MG63 (cell line): Measurements from ENCODE around the gene NAALADL1. TPM values are rescaled to one million over a fixed set of nuclear protein-coding genes. Genes with fewer than 3 reads are reported as not detected.
"Not testable (repeated sequence)": the region's sequence is repeated elsewhere in the genome, so short reads cannot be mapped to it uniquely, and the experiment has no call there.

Source experiments
- DNase-seq: peaks from one replicate; pipeline ENCODE4 v3.0.0-alpha.2; 2020
- H3K27me3 ChIP-seq: fragments of 250-450 bp; sonication (Bioruptor Pico); 2 replicates; pipeline ENCODE4 v1.5.1; 2020; ENCODE audit warnings: mild to moderate bottlenecking, moderate library complexity
- H3K36me3 ChIP-seq: fragments of 250-450 bp; sonication (Bioruptor Pico); 2 replicates; pipeline ENCODE4 v1.5.1; 2020; ENCODE audit warnings: mild to moderate bottlenecking, moderate library complexity
- H3K4me3 ChIP-seq: fragments of 250-450 bp; sonication (Bioruptor Pico); 2 replicates; pipeline ENCODE4 v1.5.1; 2020; ENCODE audit warnings: mild to moderate bottlenecking, moderate library complexity
- H3K9me3 ChIP-seq: fragments of 250-450 bp; sonication (Bioruptor Pico); 2 replicates; pipeline ENCODE4 v1.5.1; 2020; ENCODE audit warnings: mild to moderate bottlenecking, moderate library complexity
- total RNA-seq: library from RNA; depleted of rRNA; stranded (reverse); fragments of >200 nt; shearing (Covaris generic); gene quantifications from 2 replicates; pipeline ENCODE4 v1.2.3, GENCODE V29; 2014; ENCODE audit warnings: low replicate concordance; rRNA removed

Gene NAALADL1
- total RNA-seq, 1 experiment from 2014 or later, result not detected

DNA sequence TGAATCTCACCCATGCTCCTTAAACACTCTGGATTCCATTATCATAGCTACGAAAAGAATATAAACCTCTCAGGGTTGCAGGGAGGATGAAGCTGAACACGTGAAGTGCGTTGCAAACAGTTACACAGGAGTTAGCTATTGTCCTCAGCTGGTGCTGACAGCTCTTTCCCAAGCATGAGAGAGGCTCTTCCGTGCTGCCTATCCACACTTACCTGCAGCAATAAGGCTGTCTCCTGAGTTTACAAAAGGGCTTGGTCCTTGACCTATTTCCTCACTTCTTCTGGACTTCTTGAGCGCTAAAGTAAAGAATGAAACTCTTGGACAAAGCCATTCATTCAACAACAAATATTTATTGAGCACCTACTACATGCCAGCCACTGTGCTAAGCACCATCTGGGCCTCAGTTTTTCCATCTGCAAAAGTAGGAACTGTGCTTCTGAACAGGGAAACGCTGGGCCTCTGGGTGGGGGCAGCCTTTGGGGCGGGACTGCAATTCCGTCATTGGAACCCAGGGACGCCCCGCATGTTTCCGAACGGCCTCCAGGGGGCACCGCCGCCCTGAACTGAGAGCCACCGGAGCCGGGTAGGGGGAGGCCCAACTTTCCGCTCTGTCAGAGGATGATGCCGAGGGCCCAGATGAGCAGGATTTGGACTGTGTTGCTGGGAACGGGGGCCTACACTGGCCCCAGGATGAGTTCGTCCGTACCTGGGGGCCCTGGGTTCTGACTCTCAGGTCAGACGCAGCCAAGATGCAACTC, 45.0 kb downstream of the NAALADL1 start:
- Histone ChIP-seq H3K27me3 (no peaks in the 10 kb centered on the region), H3K9me3 (no peaks in the 10 kb centered on the region), H3K36me3 (peaks cover 10% of the 10 kb centered on the region), H3K4me3 (peak overlapping the region; percentile 75)
- DNase-seq, result peak; percentile 91

DNA sequence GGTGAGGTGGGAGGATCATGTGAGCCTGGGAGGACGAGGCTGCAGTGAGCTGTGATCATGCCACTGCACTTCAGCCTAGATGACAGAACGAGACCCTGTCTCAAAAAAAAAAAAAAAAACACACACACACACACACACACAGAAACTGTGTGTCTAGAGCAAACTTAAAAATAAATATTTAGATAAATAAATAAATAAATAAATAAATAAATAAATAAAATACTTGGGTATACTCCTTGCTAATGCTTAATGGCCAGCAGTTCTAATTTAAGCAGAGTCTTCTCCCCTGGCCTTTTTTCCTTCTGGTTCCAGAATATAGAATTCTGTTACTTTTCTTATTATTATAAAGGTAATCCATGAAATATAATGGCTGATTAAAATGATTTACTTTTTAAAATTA, 49.5 kb downstream of the NAALADL1 start:
- H3K36me3 ChIP-seq, result no peaks in the 10 kb centered on the region
- no peaks in the 10 kb centered on the region for H3K9me3 ChIP-seq
- H3K4me3 ChIP-seq, result no peak overlapping the region
- H3K27me3 ChIP-seq, result no peaks in the 10 kb centered on the region
- no peak for DNase-seq

DNA sequence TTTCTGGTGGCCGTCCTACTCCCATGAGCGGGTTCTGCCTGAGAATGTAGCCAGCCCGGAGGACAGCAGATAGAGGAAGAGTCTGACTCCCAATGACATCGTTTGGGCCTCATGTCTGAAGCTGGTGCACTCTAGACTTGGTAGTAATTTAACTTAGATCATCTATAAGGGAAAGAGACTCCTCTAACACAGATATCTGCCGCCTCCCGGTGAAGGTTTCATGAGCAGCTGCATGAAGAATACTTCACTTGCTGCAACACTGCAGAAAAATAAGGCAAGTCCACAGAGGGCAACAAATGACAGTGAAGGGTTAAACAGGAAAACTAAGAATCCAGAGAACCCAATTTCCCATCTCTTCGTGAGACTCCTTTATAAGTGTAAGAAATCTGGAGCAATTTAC, 50.3 kb downstream of the NAALADL1 start:
- no peak overlapping the region for H3K4me3 ChIP-seq
- no peak for DNase-seq

GRCh38 chr11:65003968-65004367, 54.4 kb downstream of the NAALADL1 start:
- not testable (repeated sequence) for H3K4me3 ChIP-seq, H3K36me3 ChIP-seq, H3K27me3 ChIP-seq, DNase-seq, H3K9me3 ChIP-seq

More for the DNA sequence above, 50.3 kb downstream of the NAALADL1 start:
- no peaks in the 10 kb centered on the region for H3K27me3 ChIP-seq
- H3K9me3 ChIP-seq, result no peaks in the 10 kb centered on the region
- H3K36me3 ChIP-seq, result no peaks in the 10 kb centered on the region

GRCh38 chr11:65003282-65003681, 55.1 kb downstream of the NAALADL1 start:
- Histone ChIP-seq H3K27me3 (no peaks in the 10 kb centered on the region), H3K36me3 (no peaks in the 10 kb centered on the region), H3K4me3 (no peak overlapping the region), H3K9me3 (no peaks in the 10 kb centered on the region)
- no peak for DNase-seq

DNA sequence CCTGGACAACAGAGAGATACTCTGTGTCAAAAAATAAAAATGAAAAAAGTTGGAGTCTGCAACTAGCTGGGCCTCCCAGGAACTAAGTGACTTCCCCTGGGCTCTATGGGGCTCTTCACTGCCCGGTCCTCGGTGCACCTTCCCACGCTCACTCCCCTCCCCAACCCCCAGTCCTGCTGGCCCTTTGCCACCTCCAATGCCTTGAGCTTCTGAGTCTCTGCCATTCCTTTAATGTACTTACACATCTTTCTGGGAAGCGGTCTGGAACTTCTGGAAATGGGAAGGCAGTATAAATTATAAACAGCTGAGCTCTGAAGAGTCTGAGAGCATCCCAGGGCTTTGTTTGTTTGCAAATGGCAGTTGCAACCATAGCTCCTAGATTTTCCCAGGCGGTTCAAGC, 55.6 kb downstream of the NAALADL1 start:
- Histone ChIP-seq H3K27me3 (no peaks in the 10 kb centered on the region), H3K9me3 (no peaks in the 10 kb centered on the region), H3K36me3 (no peaks in the 10 kb centered on the region), H3K4me3 (no peak overlapping the region)
- no peak for DNase-seq

DNA sequence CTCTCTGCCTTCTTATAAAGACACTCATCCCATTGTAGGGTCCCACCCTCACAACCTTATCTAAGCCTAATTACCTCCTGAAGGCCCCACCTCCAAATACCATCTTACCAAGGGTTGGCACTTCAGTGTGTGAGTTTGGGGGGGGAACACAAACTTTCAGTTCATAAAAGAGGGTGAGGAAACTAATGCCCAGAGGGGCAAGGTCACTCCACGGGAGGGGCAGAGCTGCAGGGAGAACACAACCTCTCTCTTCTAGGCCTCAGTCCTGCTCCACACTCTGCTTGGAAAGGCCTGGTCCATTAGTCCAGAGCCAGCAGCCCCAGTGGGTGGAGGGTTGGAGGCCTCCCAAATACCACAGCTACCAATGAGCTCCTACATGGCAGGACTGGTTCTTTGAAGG, 58.9 kb downstream of the NAALADL1 start:
- H3K4me3 ChIP-seq, result no peak overlapping the region
- DNase-seq, result no peak
- no peaks in the 10 kb centered on the region for H3K36me3 ChIP-seq
- no peaks in the 10 kb centered on the region for H3K27me3 ChIP-seq
- no peaks in the 10 kb centered on the region for H3K9me3 ChIP-seq

DNA sequence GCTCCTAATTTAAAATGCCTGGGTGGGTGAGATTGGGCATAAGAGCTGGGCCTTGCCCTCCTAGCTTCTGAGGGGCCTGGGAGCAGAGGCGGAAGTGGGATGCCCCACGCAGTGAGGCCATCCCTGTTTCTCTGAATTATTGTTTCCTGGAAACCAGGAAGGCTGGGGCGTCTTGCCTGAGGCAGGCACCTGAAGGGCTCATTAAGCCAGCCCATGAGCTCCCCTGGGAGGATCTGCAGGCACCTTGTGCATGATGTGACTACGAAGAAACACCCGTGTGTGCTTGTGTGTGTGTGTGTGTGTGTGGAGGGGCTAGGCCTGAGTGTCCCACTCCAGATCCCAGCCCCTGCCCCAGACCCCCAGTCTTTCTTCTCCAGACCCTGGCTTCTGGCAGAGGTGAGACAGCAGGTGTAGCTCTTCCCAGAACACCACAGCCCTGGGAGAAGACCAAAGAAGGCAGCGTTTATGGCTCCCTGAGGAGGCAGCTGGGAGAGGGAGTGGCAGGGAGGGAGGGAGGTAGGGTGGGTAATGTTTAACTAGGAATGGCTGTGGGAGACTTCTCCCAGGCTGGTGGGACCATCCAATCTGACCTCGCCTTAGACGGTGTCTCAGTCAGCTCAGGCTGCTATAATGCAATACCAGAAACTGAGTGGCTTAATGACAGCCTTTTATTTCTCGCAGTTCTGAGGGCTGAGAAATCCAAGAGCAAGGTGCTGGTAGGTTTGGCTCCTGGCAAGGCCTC, 59.5 kb downstream of the NAALADL1 start:
- DNase-seq, result no peak
- H3K36me3 ChIP-seq, result no peaks in the 10 kb centered on the region
- no peaks in the 10 kb centered on the region for H3K9me3 ChIP-seq
- H3K27me3 ChIP-seq, result no peaks in the 10 kb centered on the region
- no peak overlapping the region for H3K4me3 ChIP-seq

GRCh38 chr11:64998141-64998540, 60.2 kb downstream of the NAALADL1 start:
- H3K27me3 ChIP-seq, result no peaks in the 10 kb centered on the region
- no peaks in the 10 kb centered on the region for H3K9me3 ChIP-seq
- H3K4me3 ChIP-seq, result no peak overlapping the region
- no peaks in the 10 kb centered on the region for H3K36me3 ChIP-seq
- DNase-seq, result no peak

DNA sequence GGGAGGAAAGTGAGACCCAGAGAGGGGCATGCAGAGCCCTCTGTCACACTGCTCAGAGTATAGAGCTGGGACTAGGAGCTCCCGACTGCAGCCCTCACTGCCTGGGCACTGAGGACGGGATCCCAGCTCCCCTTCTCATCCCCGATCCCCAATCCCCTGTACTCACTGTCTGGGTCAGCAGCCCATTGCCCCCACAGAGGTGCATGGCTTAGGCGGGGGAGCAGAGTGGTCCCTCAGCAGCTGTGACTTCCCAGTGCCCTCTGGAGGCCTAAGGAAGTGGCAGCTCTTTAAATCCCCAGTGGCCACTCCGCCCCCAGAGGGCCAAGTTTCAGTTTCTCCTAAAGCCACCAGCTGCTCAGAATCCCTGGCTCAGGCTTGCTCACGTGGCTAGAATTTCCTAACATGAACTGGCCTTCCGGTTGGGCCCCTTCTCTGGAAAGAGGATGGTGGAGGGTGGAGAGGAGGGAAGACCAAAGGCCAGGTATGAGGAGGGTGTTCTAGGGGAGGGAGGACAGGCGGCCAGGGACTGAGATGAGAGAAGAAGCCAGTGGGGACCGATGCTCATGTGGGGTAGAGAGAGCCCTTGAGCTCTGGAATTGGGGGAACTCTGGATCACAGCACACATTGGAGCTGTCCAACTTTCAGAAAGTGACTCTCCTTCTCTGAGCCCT, 61.5 kb downstream of the NAALADL1 start, which contains the start of gene BATF2:
Gene BATF2, minus strand, starts transcription at position 262 of the 671 bp plus-strand sequence. Its CDS starts 57 bp downstream, at position 205.
- DNase-seq, result peak; percentile 76
- Histone ChIP-seq H3K36me3 (no peaks in the 10 kb centered on the region), H3K27me3 (no peaks in the 10 kb centered on the region), H3K4me3 (peak within 1 kb of the TSS; percentile 32), H3K9me3 (no peaks in the 10 kb centered on the region)

DNA sequence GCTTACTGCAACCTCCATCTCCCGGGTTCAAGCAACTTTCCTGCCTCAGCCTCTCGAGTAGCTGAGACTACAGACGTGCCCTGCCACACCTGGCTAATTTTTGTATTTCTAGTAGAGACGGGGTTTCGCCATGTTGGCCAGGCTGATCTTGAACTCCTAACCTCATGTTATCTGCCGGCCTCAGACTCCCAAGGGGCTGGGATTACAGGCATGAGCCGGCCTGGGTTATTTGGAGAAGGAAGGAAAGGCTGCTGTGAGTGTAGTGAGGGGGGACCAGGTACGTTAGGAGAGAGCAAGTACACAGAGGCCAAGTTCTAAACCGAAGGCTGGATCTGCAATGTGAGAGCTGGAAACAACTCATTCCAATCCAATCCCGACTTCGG, 62.0 kb downstream of the NAALADL1 start:
- H3K9me3 ChIP-seq, result no peaks in the 10 kb centered on the region
- H3K27me3 ChIP-seq, result no peaks in the 10 kb centered on the region
- H3K36me3 ChIP-seq, result no peaks in the 10 kb centered on the region
- DNase-seq, result no peak
- peak overlapping the region; percentile 32 for H3K4me3 ChIP-seq

Other genes starting within 250 kb of the NAALADL1 start
- gene MEN1, start 248.0 kb downstream of the NAALADL1 start, total RNA-seq, result 9.2 and 13.3 TPM in 2 replicates
- 0.07 and 0.36 TPM in 2 replicates for gene CDC42BPG, start 213.9 kb downstream of the NAALADL1 start, total RNA-seq
- 62.9 and 64.8 TPM in 2 replicates for gene EHD1, start 179.9 kb downstream of the NAALADL1 start, total RNA-seq
- 4.6 and 18.6 TPM in 2 replicates for gene ATG2A, start 141.3 kb downstream of the NAALADL1 start, total RNA-seq
- 5.4 and 8.8 TPM in 2 replicates for gene PPP2R5B, start 133.9 kb downstream of the NAALADL1 start, total RNA-seq
- not detected in 2 replicates for gene GPHA2, start 122.7 kb downstream of the NAALADL1 start, total RNA-seq
- not detected in 2 replicates for gene MAJIN, start 86.4 kb downstream of the NAALADL1 start, total RNA-seq
- gene BATF2, start 61.6 kb downstream of the NAALADL1 start, total RNA-seq, result 1.3 TPM in 1 of 2 replicates, not detected in the other
- 170 and 249 TPM in 2 replicates for gene ARL2, start 44.4 kb downstream of the NAALADL1 start, total RNA-seq
- gene SNX15, start 31.1 kb downstream of the NAALADL1 start, total RNA-seq, result 11.2 and 18.5 TPM in 2 replicates
- 42.1 and 54.8 TPM in 2 replicates for gene SAC3D1, start 17.3 kb downstream of the NAALADL1 start, total RNA-seq
- 42.5 and 43.5 TPM in 2 replicates for gene CDCA5, start 25.5 kb upstream of the NAALADL1 start, total RNA-seq
- gene ZFPL1, start 25.7 kb upstream of the NAALADL1 start, total RNA-seq, result 70.2 and 88.7 TPM in 2 replicates
- 60.9 and 117 TPM in 2 replicates for gene VPS51, start 37.7 kb upstream of the NAALADL1 start, total RNA-seq
- gene TM7SF2, start 53.3 kb upstream of the NAALADL1 start, total RNA-seq, result 3.5 and 10.9 TPM in 2 replicates
- 12.0 and 14.4 TPM in 2 replicates for gene ZNHIT2, start 59.1 kb upstream of the NAALADL1 start, total RNA-seq
- 283 and 364 TPM in 2 replicates for gene FAU, start 63.6 kb upstream of the NAALADL1 start, total RNA-seq
- 74.4 and 79.4 TPM in 2 replicates for gene MRPL49, start 63.8 kb upstream of the NAALADL1 start, total RNA-seq
- 0.91 and 18.3 TPM in 2 replicates for gene SYVN1, start 76.0 kb upstream of the NAALADL1 start, total RNA-seq
- not detected in 2 replicates for gene SPDYC, start 111.7 kb upstream of the NAALADL1 start, total RNA-seq
- 99.3 and 167 TPM in 2 replicates for gene CAPN1, start 123.4 kb upstream of the NAALADL1 start, total RNA-seq
- gene POLA2, start 203.4 kb upstream of the NAALADL1 start, total RNA-seq, result 4.6 and 8.9 TPM in 2 replicates